HUES64 (cell line): ENCODE data around the gene LOXL1.

Experiments used
- H3K27ac ChIP-seq: 2 replicates; pipeline ENCODE4 v1.7.0; 2013; ENCODE audit warnings: low read depth, low read length, inconsistent platforms
- H3K27me3 ChIP-seq: 2 replicates; pipeline ENCODE4 v1.6.1; 2013; ENCODE audit warnings: mild to moderate bottlenecking, low read length; ENCODE audit not compliant: insufficient read depth
- H3K36me3 ChIP-seq: 2 replicates; pipeline ENCODE4 v1.6.1; 2013; ENCODE audit warnings: mild to moderate bottlenecking, low read length; ENCODE audit not compliant: insufficient read depth
- H3K4me1 ChIP-seq: 2 replicates; pipeline ENCODE4 v1.6.1; 2013; ENCODE audit warnings: mild to moderate bottlenecking, low read length, moderate library complexity; ENCODE audit not compliant: insufficient read depth
- H3K4me3 ChIP-seq: 2 replicates; pipeline ENCODE4 v1.5.1; 2013; ENCODE audit warnings: mild to moderate bottlenecking, low read length, moderate library complexity
- H3K9ac ChIP-seq: 2 replicates; pipeline ENCODE4 v1.6.1; 2013; ENCODE audit warnings: mild to moderate bottlenecking, low read depth, low read length
- H3K9me3 ChIP-seq: 2 replicates; pipeline ENCODE4 v1.6.1; 2013; ENCODE audit warnings: low read depth, low read length; ENCODE audit not compliant: insufficient read depth
- WGBS: fragments of 150-250, 120-280 bp; methylation state at CpG from one replicate; pipeline ENCODE4 v1.1.7; 2013; ENCODE audit warnings: missing lambda C conversion rate; 5-methylcytosine and 5-hydroxymethylcytosine counted together

The LOXL1 gene

DNA sequence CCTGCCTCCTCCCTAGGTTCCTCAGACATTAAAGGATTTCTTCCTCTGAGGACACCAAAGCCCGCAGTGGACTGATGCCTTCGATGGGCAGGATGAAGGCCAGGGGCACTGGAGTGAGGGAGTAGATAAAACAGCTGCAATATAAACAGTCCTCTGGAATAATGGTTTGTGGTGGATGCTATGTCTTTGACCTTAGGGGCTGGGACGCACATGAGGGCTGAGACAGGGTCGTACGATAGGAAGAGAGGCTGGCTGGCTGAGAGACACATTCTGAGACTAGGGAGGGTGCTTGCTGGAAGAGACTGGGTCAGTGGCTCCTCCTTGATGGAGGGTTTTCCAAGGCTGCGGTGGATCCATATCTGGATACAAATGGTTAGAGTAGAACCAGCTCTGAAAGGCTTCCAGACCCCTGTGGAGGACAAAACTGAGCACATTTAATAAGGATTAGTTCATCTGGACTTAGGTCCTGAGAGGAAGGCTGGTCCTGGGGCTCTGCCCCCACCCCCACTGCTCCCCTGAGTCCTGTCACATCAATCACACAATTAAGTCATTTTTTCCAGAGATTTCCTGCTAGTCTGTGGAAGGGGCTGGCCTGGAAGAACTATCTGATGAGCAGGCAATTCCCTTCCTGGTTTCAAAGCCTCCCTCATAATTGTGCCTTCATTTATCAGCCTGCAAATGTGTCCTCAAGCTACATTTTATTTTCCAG is 37.1 kb upstream of the LOXL1 start:
- H3K27me3 ChIP-seq, result no peaks in the 10 kb centered on the region; the same call in 1 of the 2 replicates
- H3K9me3 ChIP-seq, result peaks cover 10% of the 10 kb centered on the region; the same call in 1 of the 2 replicates
- H3K36me3 ChIP-seq, result no peaks in the 10 kb centered on the region
- H3K4me1 ChIP-seq, result no peaks in the 10 kb centered on the region
- WGBS, result 89% methylated on average over 6 of the region's 6 CpGs
- H3K27ac ChIP-seq, result no peak overlapping the region
- H3K9ac ChIP-seq, result no peak overlapping the region
- H3K4me3 ChIP-seq, result no peak overlapping the region

DNA sequence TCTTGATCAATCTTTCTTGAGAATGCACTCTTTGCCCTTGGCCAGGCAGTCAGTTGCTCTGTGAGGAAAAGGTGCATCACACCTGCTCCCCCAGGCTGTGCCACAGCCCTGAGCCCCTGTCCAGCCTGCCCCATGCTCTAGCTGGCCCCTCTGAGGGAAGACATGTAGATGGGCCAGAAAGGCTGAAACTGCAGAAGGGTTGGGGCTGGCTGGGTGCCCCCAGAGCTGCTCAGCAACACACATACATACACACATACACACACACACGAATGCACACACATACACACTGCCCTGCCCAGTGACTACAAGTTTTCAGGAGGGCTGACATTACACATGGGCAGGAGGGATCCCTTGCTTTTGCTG is 36.5 kb upstream of the LOXL1 start:
- no peaks in the 10 kb centered on the region; the same call in 1 of the 2 replicates for H3K27me3 ChIP-seq
- H3K9me3 ChIP-seq, result peaks cover 10% of the 10 kb centered on the region; the same call in 1 of the 2 replicates
- no peak overlapping the region for H3K4me3 ChIP-seq
- no peak overlapping the region for H3K9ac ChIP-seq
- H3K4me1 ChIP-seq, result no peaks in the 10 kb centered on the region
- WGBS, result 76% methylated on average over 1 of the region's 1 CpG
- H3K36me3 ChIP-seq, result no peaks in the 10 kb centered on the region
- H3K27ac ChIP-seq, result no peak overlapping the region

DNA sequence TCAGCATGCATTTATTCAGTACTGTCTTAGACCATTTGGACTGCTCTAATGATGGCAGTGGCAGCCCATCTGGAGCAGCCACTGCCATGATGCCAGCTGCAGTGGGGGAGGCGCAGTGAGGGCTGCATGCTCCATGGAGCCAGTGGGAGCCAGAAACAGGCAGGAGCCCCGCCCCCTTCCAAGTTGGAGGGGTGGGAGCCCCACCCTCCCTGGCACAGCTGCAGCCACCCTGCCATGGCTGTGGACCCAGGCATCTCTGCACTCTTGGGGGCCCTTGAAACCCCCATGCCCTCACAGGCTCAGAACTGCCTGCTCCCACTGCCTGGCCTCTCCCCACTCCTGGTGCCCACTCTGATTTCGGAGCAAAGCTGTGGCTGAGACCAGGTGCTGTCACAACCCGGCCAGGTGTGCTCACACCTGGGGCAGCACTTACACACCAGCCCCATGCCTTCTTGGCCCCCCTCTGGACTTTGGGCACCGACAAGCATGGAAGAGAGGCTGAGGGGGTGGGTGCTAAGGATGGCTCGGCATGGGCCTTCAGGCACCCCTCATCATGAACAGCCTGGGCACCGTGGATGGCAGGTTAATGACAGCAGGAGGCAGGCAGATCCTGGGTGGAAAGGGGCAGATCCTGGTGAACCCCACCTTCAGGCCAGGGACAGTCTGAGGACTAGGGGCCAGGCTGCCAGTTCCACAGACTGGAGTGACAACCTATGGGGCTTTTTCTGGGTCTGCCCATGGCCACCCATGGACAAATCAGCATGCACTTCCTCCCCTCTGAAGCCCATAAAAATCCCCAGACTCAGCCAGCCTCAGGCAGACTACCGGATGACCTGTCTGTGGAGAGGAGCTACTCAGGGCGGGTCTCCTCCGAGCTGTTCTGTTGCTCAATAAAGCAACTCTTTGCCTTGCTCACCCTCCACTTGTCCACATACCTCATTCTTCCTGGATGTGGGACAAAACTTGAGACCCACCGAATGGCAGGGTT is 34.6 kb upstream of the LOXL1 start:
- H3K9ac ChIP-seq, result no peak overlapping the region
- peaks cover 10% of the 10 kb centered on the region; the same call in 1 of the 2 replicates for H3K9me3 ChIP-seq
- H3K4me1 ChIP-seq, result no peaks in the 10 kb centered on the region
- H3K27ac ChIP-seq, result no peak overlapping the region
- no peaks in the 10 kb centered on the region; the same call in 1 of the 2 replicates for H3K27me3 ChIP-seq
- H3K4me3 ChIP-seq, result no peak overlapping the region
- 82% methylated on average over 11 of the region's 11 CpGs for WGBS
- no peaks in the 10 kb centered on the region for H3K36me3 ChIP-seq

GRCh38 chr15:73892446-73893226 is 33.6 kb upstream of the LOXL1 start:
- no peak overlapping the region for H3K27ac ChIP-seq
- H3K4me1 ChIP-seq, result no peaks in the 10 kb centered on the region
- 89% methylated on average over 13 of the region's 13 CpGs for WGBS
- no peaks in the 10 kb centered on the region for H3K36me3 ChIP-seq
- no peaks in the 10 kb centered on the region; the same call in 1 of the 2 replicates for H3K27me3 ChIP-seq
- no peak overlapping the region for H3K4me3 ChIP-seq
- H3K9me3 ChIP-seq, result peaks cover 10% of the 10 kb centered on the region; the same call in 1 of the 2 replicates
- H3K9ac ChIP-seq, result no peak overlapping the region

DNA sequence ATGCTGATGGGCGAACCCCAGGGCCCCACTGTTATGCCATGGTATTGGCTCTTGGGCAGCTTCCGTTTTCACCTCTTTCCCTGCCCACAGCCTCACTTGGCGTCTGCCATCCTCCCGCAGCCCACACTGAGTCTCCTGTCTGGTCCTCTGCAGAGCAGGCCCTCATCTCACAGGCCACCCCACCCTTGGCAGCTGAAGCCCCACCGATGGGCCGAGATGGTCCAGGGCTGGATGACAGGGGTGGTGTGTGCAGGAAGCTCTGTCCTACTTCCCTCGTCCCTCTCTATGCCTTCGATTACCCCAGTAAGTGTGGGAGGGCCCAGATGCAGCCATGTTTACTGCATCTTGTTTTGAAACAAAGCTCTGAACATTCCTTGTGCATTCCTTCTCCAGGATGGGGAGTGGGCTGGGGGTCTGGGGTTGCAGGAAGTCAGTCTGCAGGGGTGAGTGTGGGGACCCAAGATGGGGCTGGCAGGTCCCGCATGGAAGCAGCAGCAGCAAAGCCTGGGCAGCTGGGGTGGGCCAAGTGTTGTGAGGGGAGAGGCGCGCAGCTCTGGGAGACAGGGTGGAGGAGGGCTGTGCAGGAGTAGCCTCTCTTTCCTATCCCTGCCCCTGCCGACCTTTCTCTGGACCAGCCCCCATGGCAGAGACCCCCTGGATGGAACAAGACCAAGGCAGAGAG is 32.0 kb upstream of the LOXL1 start:
- H3K36me3 ChIP-seq, result no peaks in the 10 kb centered on the region
- H3K9me3 ChIP-seq, result peaks cover 10% of the 10 kb centered on the region; the same call in 1 of the 2 replicates
- no peak overlapping the region for H3K9ac ChIP-seq
- H3K27ac ChIP-seq, result no peak overlapping the region
- H3K4me3 ChIP-seq, result no peak overlapping the region
- 91% methylated on average over 12 of the region's 12 CpGs for WGBS
- H3K27me3 ChIP-seq, result no peaks in the 10 kb centered on the region
- no peaks in the 10 kb centered on the region for H3K4me1 ChIP-seq

DNA sequence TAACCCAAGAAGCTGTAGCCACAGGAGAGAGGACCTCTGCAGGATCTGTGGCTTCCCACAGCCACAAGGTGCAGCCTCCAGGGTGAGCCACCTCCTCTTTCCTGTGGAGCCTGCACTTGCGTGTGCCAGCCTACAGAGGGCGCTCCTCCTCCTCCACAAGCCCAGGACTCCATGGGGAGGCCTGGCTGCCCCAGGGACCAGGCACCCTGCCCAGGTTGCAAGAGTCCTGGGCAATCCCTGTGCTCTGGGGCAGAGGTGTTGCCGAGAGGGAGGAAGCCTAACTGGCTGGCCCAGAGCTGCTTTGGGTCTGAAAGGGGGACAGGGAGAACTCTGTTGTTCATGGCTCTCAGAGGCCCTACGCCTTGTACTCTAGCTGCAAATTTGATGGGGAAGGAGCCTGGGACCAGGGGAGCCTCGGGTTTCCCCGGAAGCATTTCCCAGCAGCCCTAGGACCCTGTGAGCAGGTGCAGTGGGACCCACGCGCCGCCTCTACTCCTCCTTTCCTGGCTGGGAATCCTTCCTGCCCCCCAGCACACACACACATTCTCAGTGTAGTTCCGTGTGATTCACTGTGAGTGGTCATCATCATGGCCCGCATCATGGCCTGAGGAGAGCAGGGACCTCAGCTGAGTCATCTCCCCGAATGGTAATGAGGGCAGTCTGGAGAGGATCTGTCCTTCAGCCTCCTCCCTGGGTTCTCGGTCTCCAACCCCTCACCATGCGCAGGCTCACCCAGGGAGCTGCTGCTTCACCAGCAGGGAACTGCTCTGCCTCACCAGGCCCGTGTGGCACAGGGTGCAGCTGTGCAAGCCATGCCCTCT is 28.6 kb upstream of the LOXL1 start:
- 69% methylated on average over 15 of the region's 15 CpGs for WGBS
- no peak overlapping the region for H3K27ac ChIP-seq

GRCh38 chr15:73899197-73900094 is 26.8 kb upstream of the LOXL1 start:
- no peaks in the 10 kb centered on the region for H3K27me3 ChIP-seq
- no peak overlapping the region for H3K27ac ChIP-seq
- H3K36me3 ChIP-seq, result no peaks in the 10 kb centered on the region
- no peaks in the 10 kb centered on the region for H3K4me1 ChIP-seq
- no peaks in the 10 kb centered on the region for H3K9me3 ChIP-seq
- 89% methylated on average over 14 of the region's 15 CpGs for WGBS
- no peak overlapping the region for H3K9ac ChIP-seq
- no peak overlapping the region for H3K4me3 ChIP-seq

More for the DNA sequence above, 28.6 kb upstream of the LOXL1 start:
- Histone ChIP-seq H3K4me1 (no peaks in the 10 kb centered on the region), H3K4me3 (no peak overlapping the region), H3K36me3 (no peaks in the 10 kb centered on the region), H3K9ac (no peak overlapping the region), H3K9me3 (no peaks in the 10 kb centered on the region), H3K27me3 (no peaks in the 10 kb centered on the region)

DNA sequence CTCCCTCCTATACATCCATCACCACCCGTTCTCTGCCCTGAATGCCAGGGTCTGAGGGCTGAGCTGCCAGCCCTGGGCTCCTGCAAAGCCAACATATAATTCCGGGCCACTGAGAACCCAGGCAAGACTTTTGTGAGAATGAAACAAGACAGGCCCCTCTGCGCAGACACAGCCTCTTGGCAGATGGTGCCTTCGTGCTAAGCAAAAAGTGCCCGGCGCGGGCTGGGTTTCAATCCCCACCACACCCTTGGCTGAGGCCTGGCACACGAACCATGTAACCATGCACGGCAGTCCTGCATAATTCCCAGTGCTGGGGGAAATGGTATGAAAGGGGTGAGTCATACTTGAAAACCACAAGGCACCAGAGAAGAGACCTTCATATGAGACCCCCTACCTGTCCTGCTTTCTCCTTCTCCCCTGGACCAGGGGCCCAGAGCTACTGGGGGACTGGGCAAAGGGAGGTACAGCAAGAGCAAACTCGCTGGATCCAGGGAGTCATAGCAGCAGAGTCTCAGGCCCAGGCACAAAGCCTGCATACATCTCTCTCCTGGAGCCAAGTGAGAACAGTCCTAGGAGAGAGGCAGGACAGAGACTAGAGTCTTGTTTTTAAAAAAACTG is 26.1 kb upstream of the LOXL1 start:
- Histone ChIP-seq H3K27ac (no peak overlapping the region), H3K27me3 (no peaks in the 10 kb centered on the region), H3K9me3 (no peaks in the 10 kb centered on the region), H3K9ac (no peak overlapping the region), H3K4me1 (no peaks in the 10 kb centered on the region), H3K36me3 (no peaks in the 10 kb centered on the region), H3K4me3 (no peak overlapping the region)
- 87% methylated on average over 10 of the region's 10 CpGs for WGBS

- Histone ChIP-seq H3K9ac (no peak overlapping the region), H3K27me3 (no peaks in the 10 kb centered on the region), H3K4me3 (no peak overlapping the region), H3K4me1 (no peaks in the 10 kb centered on the region), H3K36me3 (no peaks in the 10 kb centered on the region), H3K27ac (no peak overlapping the region), H3K9me3 (no peaks in the 10 kb centered on the region)
- WGBS, result 94% methylated on average over 7 of the region's 7 CpGs
These were observed 25.0 kb upstream of the LOXL1 start for GRCh38 chr15:73901126-73901810.
